GM21526 (cell line): ENCODE measurements around the gene LCNL1.

ENCODE experiments used
- ATAC-seq: cut with Tn5 transposase; IDR thresholded peaks from one replicate; pipeline ENCODE4 v1.9.1; 2021; ENCODE audit warnings: moderate library complexity; ENCODE audit not compliant: unreplicated experiment, low FRiP score

LCNL1 gene

DNA sequence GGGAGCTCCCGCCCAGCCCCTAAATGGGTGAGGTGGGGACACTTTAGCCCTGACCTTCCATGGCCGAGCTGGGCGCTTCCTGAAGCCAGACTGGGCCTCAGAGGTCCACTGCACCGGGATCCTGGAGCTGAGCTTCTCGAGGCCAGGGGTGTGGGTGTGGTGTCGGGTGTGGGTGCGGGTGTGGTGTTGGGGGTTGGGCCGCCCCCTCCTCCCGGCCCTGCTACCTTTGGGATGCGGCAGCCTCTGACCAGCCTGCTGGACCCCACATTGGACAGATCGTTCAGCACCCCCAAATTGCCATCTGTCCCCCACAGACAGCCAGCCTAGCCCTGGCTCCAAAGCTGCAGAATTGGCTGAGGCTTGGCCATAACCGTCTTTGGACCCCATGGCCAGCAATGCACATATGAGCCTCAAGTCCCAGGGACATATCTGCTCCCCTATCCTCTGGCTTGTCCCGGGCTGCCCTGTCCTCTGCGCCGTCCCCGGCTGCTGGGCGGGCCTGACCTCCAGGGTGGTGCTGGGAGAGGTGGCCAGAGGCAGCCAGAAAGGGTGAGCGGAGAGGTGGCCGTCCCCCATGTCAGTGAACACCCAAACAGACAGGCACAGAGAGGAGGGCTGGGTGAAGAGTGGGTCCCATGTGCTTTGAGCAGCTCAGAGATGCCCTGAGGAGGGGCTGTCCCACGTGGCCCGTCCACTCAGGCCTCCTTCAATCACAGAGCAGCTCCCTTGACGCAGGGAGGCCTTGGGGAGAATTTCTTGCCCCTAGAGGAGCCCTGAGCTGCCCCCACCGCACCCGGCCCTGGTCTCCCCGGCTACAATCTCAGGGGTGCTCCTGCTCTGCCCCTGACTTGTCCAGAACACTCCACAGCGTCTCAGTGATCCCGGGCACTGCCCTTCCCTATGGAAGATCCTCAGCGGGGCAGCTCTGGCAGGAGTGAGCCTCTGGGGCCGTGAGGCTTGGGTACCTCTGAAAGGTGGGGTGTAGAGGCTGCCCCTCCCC, 8.9 kb upstream of the LCNL1 start:
- no peak for ATAC-seq

GRCh38 chr9:136974817-136975535, 7.8 kb upstream of the LCNL1 start:
- no peak for ATAC-seq

DNA sequence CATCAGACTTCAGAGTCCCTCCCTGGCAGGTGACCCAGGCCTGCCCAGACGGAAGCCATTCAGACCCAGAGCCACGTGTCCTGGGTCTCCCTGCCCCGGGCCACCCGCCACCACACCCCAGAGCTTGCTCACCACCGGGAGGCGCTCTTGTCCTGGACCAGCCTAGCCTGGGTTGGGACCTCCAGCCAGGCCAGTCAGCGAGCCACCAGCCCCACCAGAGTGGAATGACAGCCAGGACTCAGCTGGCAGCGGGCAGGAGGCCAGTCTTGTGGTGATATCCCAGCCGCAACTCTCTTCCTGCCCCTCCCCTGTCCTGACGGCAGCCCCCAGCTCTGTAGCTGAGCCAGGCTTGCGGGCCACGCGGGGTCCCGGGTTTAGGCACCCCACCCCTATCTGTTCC, 7.1 kb upstream of the LCNL1 start:
- ATAC-seq = no peak

- ATAC-seq = no peak
Observed at GRCh38 chr9:136977223-136977622, 5.6 kb upstream of the LCNL1 start, which contains the start of gene PTGDS. Gene PTGDS (plus strand): TSS chr9:136977504. CDS start chr9:136977579, 75 bp downstream.

GRCh38 chr9:136977649-136978072, 5.1 kb upstream of the LCNL1 start:
- no peak for ATAC-seq

- ATAC-seq = no peak
Observed at GRCh38 chr9:136978073-136978864, 4.5 kb upstream of the LCNL1 start.

- no peak for ATAC-seq
Observed at GRCh38 chr9:136978865-136979544, 3.8 kb upstream of the LCNL1 start.

DNA sequence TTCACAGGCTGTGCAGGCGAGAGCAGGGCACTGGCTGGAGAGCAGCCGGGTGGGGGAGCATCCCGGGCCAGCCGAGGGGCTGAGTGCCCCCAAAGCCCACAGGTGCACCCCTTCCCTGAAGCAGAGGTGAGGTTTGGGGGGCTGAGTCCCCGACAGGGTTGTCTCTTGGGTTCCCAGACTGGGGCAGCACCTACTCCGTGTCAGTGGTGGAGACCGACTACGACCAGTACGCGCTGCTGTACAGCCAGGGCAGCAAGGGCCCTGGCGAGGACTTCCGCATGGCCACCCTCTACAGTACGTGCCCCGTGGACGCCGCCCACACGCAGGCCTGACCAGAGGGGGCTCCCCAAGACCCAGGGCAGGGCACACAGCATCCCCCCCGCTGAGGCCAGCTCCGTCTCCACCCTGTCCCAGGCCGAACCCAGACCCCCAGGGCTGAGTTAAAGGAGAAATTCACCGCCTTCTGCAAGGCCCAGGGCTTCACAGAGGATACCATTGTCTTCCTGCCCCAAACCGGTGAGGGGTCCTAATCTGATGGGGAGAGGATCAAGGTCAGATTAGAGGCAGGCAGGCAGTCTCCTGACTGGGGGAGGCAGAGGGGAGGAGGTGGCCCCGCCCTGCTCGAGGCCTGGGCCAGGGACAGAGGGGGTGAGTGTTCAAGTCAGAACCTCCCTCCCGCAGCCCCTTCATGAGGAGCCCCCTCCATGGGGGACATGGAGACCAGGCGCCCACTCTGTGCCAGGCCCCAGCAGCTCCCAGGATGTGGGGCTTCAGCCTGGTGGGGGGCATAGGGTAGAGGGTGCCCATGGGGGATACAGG, 2.8 kb upstream of the LCNL1 start:
- ATAC-seq = no peak

DNA sequence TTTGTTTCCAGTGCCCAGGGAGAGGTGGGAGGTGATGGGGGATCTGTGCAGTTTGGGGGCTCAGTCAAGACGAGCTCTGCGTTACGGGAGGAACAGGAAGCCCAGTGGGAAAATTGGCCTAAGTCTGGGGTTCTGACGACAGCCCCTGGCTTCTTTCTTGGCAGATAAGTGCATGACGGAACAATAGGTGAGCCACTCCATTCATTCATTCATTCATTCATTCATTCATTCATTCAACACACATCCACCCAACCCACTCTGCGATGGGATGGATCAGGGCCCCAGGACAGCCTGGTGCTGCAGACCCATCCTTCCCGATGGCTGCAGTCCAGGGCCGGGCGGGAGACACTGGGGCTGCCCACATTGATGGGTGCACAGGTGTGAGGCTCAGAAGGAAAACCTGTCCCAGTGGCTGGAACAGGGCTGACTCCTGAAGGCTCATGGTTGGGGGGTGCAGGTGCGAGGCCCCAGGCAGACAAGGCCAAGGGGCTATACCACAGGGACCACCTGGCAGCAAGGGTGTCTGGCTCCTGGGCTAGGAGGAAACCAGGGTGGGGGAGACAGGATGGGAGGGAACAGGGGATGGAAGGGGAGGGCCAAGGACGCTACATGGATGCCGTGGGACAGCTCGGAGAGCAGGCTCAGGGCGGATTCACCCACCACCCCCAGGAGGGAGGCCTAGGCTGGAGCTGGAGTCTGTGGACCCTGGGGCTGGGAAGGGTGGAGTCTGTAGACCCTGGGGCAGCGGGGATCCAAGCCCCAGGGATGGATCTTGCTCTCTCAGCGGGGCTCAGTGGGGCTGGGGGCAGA, 1.9 kb upstream of the LCNL1 start:
- ATAC-seq = no peak

GRCh38 chr9:136981588-136982231, 1.1 kb upstream of the LCNL1 start:
- ATAC-seq = no peak

GRCh38 chr9:136983167-136983566, 374 bp downstream of the LCNL1 start:
- no peak for ATAC-seq

DNA sequence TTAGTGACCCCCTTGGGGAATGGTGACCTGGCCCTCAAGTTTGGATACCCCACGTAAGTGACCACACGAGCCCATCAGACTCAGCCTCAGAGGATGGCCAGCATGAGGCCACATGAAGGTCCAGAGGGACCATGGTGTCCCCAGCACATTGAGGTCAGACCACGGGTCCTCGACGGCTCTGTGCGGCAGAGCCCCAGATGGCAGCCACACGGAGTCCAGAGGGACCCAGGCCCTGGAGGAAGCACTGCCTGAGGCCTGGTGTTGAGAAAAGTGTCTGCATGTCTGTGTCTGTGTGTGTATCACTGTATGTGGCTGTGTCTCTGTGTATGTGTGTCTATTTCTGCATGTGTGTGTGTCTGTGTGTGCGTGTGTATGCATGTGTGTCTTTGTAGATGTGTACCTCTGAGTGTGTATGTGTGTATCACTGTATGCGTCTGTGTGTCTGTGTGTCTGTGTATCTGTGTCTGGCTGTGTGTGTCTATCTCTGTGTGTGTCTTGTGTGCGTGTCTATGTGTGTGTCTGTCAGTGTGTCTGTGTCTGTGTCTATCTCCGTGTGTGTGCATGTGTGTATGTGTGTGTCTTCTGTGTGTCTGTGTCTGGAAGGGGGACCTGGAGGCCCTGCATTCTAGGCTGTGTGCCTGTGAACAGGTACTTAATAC, 992 bp downstream of the LCNL1 start:
- ATAC-seq = no peak

GRCh38 chr9:136984464-136985026, 1.8 kb downstream of the LCNL1 start:
- no peak for ATAC-seq

DNA sequence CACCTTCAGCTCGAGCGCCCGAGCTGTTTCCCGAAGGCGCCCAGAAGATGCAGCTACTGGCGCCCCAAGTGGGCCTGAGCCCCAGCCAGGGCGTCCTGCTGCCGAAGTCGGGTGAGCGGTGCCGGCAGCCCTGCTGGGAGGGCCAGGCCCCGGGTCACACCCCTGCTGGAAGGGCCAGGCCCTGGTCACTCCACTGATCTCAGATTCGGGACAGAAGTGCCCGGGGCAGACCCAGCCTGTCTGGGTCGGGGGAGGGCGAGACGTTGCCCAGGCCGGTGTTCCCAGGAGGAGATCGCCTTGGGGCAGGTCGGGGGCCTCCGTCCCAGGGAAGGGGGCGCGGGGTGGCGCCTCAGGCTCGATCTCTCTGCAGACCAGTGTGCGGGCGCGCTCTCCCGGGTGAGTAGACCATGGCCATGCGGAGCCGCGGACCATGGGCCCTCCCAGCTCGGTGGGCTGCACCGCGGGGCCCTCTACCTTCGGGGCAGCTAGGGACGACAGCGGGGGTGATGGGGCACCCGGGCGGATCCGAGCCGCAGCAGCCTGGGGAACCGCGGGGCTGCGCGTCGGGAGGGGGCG, 2.3 kb downstream of the LCNL1 start:
- ATAC-seq = no peak

DNA sequence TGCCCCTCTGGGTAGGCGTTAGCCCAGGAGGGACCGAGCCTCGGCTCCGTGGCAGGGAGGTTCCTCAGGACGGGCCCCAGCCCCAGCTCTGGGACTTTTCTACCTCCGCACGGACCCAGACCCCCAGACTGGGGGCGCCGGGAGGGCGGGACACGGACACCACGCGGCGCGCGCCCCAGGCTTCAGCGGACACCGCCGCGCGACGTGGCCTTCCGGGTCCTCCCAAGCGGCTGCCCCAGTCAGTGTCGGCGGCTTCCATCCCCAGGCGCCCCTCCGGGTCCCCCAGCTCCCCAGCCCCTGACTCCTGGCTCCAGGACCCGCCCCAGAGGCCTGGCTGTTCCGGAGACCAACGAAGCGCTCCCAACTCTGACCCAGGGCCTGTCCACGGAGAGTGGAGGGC, 3.1 kb downstream of the LCNL1 start:
- ATAC-seq = no peak

GRCh38 chr9:136988872-136989271, 6.1 kb downstream of the LCNL1 start:
- ATAC-seq = no peak
